Measurements from ENCODE around the gene ZNF274. TPM values are rescaled to one million over a fixed set of nuclear protein-coding genes. Genes with fewer than 3 reads are reported as not detected.
"Not testable (repeated sequence)": the region's sequence is repeated elsewhere in the genome, so short reads cannot be mapped to it uniquely, and the experiment has no call there.

The ZNF274 gene
- total RNA-seq = 32.8 TPM
- polyA plus RNA-seq = 10 to 100 TPM; 31.8 to 45.1 (median 38.2) TPM

DNA sequence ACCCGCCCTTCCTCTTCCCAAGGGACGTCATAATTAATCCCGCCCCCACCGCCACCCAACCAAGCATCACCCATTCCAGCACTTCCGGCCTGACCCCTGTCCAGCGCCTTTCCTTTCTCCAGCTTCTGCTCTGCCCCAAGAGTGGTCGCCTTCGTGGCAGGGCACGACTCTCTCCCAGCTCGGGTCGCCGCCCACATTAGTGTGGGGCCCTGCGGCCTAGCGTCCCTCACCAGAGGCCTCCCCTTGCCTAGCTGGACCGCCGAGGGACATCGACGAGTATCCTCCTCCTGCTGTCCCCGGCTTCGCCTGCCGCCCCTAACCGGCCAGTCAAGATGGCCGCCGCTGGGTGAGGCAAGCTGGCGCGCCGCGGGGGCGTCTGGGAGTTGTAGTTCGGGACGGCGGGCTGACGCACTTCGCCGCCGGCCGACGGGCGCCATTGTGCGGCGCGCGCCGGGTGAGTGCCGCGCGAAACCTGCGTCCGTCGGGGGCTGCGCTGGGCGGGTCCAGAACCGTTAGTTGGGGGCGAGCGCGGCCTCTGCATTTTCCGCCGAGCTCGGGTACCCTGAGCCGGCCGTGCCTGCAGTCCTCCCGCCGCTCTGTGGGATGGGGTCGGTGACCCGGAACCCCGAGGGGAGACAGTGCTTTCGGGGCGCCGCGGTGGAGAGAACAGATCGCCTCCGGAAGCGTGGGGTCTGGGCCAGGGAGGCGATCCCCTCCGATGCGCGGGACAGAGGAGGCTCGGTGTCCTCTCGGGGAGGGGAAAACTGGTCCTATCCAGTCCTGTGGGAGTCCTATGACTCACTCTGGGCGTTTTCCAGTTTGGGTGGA lies at the start of gene ZNF274:
Gene ZNF274 (plus strand): TSS at position 73 of the 828 bp plus-strand sequence. CDS start 905 bp downstream, outside the sequence.
- Mint-ChIP-seq H3K4me3 (peak within 1 kb of the TSS; percentile 87 to 96 (median 92)), H3K36me3 (peaks cover 32% of the 10 kb centered on the region), H3K9me3 (peaks cover 0 to 71% (median 14%) of the 10 kb centered on the region in 7 donors), H3K4me1 (peaks cover 0 to 29% (median 2%) of the 10 kb centered on the region in 4 donors), H3K27me3 (no peaks in the 10 kb centered on the region), H3K27ac (peak within 1 kb of the TSS; percentile 99 to 100 (median 99))
- Histone ChIP-seq H3K4me3 (ENCODE audit: low read depth, low read length) (peak within 1 kb of the TSS; percentile 89), H3K4me1 (ENCODE audit: control insufficient read depth, insufficient read depth, low read length, poor library complexity, severe bottlenecking) (peaks cover 10% of the 10 kb centered on the region), H3K27ac (ENCODE audit: insufficient read depth, low read length, poor library complexity, severe bottlenecking) (peak within 1 kb of the TSS; percentile 100), H3K9me3 (ENCODE audit: control insufficient read depth in 2 of 2, low read length in 2 of 2) (peaks cover 42 to 88% of the 10 kb centered on the region in 2 experiments), H3K36me3 (ENCODE audit: control insufficient read depth, insufficient read depth, low read length) (peaks cover 34% of the 10 kb centered on the region), H3K27me3 (ENCODE audit: control insufficient read depth, insufficient read depth, low read length) (no peaks in the 10 kb centered on the region)
- DNase-seq = peak; percentile 87 to 95 (median 93)
- ATAC-seq (ENCODE audit: low read depth in 2 of 2) = peak; percentile 91 to 93

DNA sequence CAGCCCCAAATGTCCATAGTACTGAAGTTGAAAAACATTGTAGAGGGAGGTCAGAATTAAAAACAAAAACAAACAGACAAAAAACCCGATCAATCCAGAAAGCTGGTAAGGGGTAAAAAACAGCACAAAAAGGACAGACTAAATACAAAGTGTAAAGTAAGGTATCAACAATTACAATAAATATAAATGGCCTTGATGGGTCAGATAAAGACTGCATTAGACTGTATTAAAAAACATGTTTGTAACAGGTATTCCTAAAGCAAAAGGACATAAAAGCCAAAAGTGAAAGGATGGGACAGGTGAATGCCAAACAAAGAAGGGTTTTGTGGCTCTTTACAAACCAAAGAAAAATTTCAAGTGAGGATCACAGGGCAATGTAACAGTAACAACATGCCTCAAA lies 48.6 kb upstream of the ZNF274 start:
- Mint-ChIP-seq H3K27ac (no peak overlapping the region), H3K36me3 (peaks cover 69% of the 10 kb centered on the region), H3K4me3 (no peak overlapping the region), H3K27me3 (no peaks in the 10 kb centered on the region), H3K9me3 (peaks cover 0 to 84% (median 41%) of the 10 kb centered on the region in 7 donors), H3K4me1 (no peaks in the 10 kb centered on the region)
- DNase-seq = no peak
- Histone ChIP-seq H3K27ac (ENCODE audit: insufficient read depth, low read length, poor library complexity, severe bottlenecking) (no peak overlapping the region), H3K36me3 (ENCODE audit: control insufficient read depth, insufficient read depth, low read length) (peaks cover 78% of the 10 kb centered on the region), H3K4me1 (ENCODE audit: control insufficient read depth, insufficient read depth, low read length, poor library complexity, severe bottlenecking) (no peaks in the 10 kb centered on the region), H3K4me3 (ENCODE audit: low read depth, low read length) (no peak overlapping the region), H3K9me3 (ENCODE audit: control insufficient read depth in 2 of 2, low read length in 2 of 2) (peaks cover 73 to 98% of the 10 kb centered on the region in 2 experiments), H3K27me3 (ENCODE audit: control insufficient read depth, insufficient read depth, low read length) (no peaks in the 10 kb centered on the region)
- no peak for ATAC-seq (ENCODE audit: low read depth in 2 of 2)

DNA sequence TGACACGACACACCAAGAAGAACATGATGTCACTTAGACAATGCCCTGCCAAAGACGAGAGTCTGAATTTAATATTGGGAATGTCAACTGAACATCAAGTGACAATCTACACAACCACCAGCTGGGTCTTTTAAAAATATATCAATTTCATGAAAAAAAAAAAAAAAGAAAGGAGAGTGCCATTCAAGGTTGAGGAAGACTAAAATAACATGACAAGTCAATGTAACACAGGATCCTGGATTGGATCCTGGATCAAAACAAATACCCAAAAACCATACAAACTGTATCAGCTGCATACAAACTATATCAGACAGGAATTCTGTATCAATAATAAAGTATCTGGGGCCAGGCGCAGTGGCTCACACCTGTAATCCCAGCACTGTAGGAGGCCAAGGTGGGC lies 37.0 kb upstream of the ZNF274 start:
- no peak overlapping the region for H3K27ac ChIP-seq (ENCODE audit: insufficient read depth, low read length, poor library complexity, severe bottlenecking)
- H3K9me3 ChIP-seq (ENCODE audit: control insufficient read depth in 2 of 2, low read length in 2 of 2) = peaks cover 30 to 54% of the 10 kb centered on the region in 2 experiments
- no peak overlapping the region for H3K4me3 ChIP-seq (ENCODE audit: low read depth, low read length)
- DNase-seq (no peak), ATAC-seq (ENCODE audit: low read depth in 2 of 2) (no peak)
- H3K27me3 ChIP-seq (ENCODE audit: control insufficient read depth, insufficient read depth, low read length) = no peaks in the 10 kb centered on the region
- Mint-ChIP-seq H3K4me1 (peaks cover 4 to 18% (median 12%) of the 10 kb centered on the region in 4 donors), H3K36me3 (peaks cover 16% of the 10 kb centered on the region), H3K27me3 (no peaks in the 10 kb centered on the region), H3K27ac (no peak overlapping the region), H3K4me3 (peak overlapping the region in 2 of 4 donors; percentile 27 to 39), H3K9me3 (peaks cover 3 to 44% (median 16%) of the 10 kb centered on the region in 7 donors)
- peaks cover 10% of the 10 kb centered on the region for H3K4me1 ChIP-seq (ENCODE audit: control insufficient read depth, insufficient read depth, low read length, poor library complexity, severe bottlenecking)
- peaks cover 21% of the 10 kb centered on the region for H3K36me3 ChIP-seq (ENCODE audit: control insufficient read depth, insufficient read depth, low read length)

DNA sequence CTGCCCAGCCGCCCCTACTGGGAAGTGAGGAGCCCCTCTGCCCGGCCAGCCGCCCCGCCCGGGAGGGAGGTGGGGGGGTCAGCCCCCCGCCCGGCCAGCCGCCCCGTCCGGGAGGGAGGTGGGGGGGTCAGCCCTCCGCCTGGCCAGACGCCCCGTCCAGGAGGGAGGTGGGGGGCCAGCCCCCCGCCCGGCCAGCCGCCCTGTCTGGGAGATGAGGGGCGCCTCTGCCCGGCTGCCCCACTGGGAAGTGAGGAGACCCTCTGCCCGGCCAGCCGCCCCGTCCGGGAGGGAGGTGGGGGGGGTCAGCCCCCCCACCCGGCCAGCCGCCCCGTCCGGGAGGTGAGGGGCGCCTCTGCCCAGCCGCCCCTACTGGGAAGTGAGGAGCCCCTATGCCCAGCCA lies 35.4 kb upstream of the ZNF274 start:
- ATAC-seq (ENCODE audit: low read depth in 2 of 2); H3K27me3 ChIP-seq (ENCODE audit: control insufficient read depth, insufficient read depth, low read length); H3K27ac Mint-ChIP-seq; H3K4me3 Mint-ChIP-seq; H3K36me3 Mint-ChIP-seq; DNase-seq; H3K4me1 ChIP-seq (ENCODE audit: control insufficient read depth, insufficient read depth, low read length, poor library complexity, severe bottlenecking); H3K27ac ChIP-seq (ENCODE audit: insufficient read depth, low read length, poor library complexity, severe bottlenecking); H3K4me3 ChIP-seq (ENCODE audit: low read depth, low read length); H3K27me3 Mint-ChIP-seq: not testable (repeated sequence)
- peaks cover 0 to 39% (median 13%) of the 10 kb centered on the region in 7 donors for H3K9me3 Mint-ChIP-seq
- Histone ChIP-seq H3K36me3 (ENCODE audit: control insufficient read depth, insufficient read depth, low read length) (peaks cover 10% of the 10 kb centered on the region), H3K9me3 (ENCODE audit: control insufficient read depth in 2 of 2, low read length in 2 of 2) (peaks cover 26 to 38% of the 10 kb centered on the region in 2 experiments)
- peaks cover 7 to 28% (median 14%) of the 10 kb centered on the region in 4 donors for H3K4me1 Mint-ChIP-seq

DNA sequence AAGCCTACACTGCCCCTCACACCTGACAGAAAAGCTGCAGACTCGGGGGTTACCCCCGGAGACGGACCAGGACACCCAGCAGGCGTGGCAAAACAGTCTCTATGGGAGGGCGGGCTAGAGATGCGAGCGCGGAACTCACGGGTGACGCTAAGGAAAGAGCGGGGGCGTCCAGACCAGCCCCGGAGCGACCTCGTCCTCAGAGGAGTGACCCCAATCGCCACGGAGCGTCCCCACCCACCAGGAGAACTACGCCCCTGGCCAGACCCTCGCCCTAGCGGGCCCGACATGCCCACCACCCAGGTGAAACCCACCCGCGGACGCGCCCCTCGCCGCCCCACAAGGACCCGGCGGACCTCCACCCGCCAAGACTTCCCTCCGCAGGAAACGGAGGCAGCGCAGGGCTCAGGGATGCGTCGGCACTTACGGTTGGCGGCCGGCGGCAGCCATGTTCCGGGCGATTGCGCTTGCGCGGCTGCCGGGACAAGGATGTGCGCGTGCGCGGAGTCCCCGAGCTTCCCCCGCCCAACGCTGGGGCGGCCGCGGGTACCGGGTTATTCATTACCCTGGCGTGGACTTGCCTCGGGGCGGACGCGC lies 32.4 kb upstream of the ZNF274 start, which contains the start of gene ZNF329:
Gene ZNF329 (minus strand): TSS at position 462 of the 594 bp plus-strand sequence. CDS start 21,286 bp downstream, outside the sequence.
- peaks cover 0 to 24% (median 8%) of the 10 kb centered on the region in 7 donors for H3K9me3 Mint-ChIP-seq
- peaks cover 24% of the 10 kb centered on the region for H3K4me1 ChIP-seq (ENCODE audit: control insufficient read depth, insufficient read depth, low read length, poor library complexity, severe bottlenecking)
- peaks cover 19 to 20% of the 10 kb centered on the region in 2 experiments for H3K9me3 ChIP-seq (ENCODE audit: control insufficient read depth in 2 of 2, low read length in 2 of 2)
- peak within 1 kb of the TSS; percentile 69 for H3K4me3 ChIP-seq (ENCODE audit: low read depth, low read length)
- H3K27me3 ChIP-seq (ENCODE audit: control insufficient read depth, insufficient read depth, low read length) = no peaks in the 10 kb centered on the region
- H3K4me3 Mint-ChIP-seq = peak within 1 kb of the TSS; percentile 88 to 93 (median 92)
- H3K27ac Mint-ChIP-seq = peak within 1 kb of the TSS; percentile 76 to 95 (median 92)
- no peaks in the 10 kb centered on the region for H3K36me3 ChIP-seq (ENCODE audit: control insufficient read depth, insufficient read depth, low read length)
- no peaks in the 10 kb centered on the region for H3K36me3 Mint-ChIP-seq
- H3K27ac ChIP-seq (ENCODE audit: insufficient read depth, low read length, poor library complexity, severe bottlenecking) = peak within 1 kb of the TSS; percentile 74
- ATAC-seq (ENCODE audit: low read depth in 2 of 2) = peak; percentile 49 to 50
- DNase-seq = peak; percentile 75 to 87 (median 87)
- peaks cover 7 to 43% (median 16%) of the 10 kb centered on the region in 4 donors for H3K4me1 Mint-ChIP-seq
- H3K27me3 Mint-ChIP-seq = no peaks in the 10 kb centered on the region

DNA sequence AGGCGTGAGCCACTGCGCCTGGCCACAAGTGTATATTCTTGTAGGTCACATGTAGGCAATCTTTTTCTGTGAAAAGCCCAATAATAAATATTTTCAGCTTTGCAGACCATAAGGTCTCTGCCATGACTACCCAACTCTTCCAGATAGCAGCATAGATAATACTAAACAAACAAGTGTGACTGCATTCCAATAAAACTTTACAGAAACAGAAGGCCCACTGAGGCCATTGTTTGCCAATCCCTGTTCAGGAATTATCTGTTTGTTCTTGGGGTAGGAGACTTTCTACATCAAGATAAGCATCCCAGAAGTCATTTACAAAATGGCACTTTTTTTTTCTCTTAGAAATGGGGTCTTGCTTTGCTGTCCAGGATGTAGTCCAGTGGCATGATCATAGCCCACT lies 29.5 kb upstream of the ZNF274 start:
- H3K4me1 ChIP-seq (ENCODE audit: control insufficient read depth, insufficient read depth, low read length, poor library complexity, severe bottlenecking) = peaks cover 24% of the 10 kb centered on the region
- no peaks in the 10 kb centered on the region for H3K36me3 ChIP-seq (ENCODE audit: control insufficient read depth, insufficient read depth, low read length)
- Mint-ChIP-seq H3K4me3 (peak overlapping the region; percentile 77 to 90 (median 87)), H3K36me3 (no peaks in the 10 kb centered on the region), H3K9me3 (peaks cover 0 to 21% (median 4%) of the 10 kb centered on the region in 7 donors), H3K27me3 (no peaks in the 10 kb centered on the region), H3K4me1 (peaks cover 7 to 43% (median 16%) of the 10 kb centered on the region in 4 donors), H3K27ac (no peak overlapping the region)
- no peak for DNase-seq
- H3K27ac ChIP-seq (ENCODE audit: insufficient read depth, low read length, poor library complexity, severe bottlenecking) = no peak overlapping the region
- H3K9me3 ChIP-seq (ENCODE audit: control insufficient read depth in 2 of 2, low read length in 2 of 2) = peaks cover 10 to 17% of the 10 kb centered on the region in 2 experiments
- ATAC-seq (ENCODE audit: low read depth in 2 of 2) = no peak
- H3K4me3 ChIP-seq (ENCODE audit: low read depth, low read length) = no peak overlapping the region
- H3K27me3 ChIP-seq (ENCODE audit: control insufficient read depth, insufficient read depth, low read length) = no peaks in the 10 kb centered on the region

DNA sequence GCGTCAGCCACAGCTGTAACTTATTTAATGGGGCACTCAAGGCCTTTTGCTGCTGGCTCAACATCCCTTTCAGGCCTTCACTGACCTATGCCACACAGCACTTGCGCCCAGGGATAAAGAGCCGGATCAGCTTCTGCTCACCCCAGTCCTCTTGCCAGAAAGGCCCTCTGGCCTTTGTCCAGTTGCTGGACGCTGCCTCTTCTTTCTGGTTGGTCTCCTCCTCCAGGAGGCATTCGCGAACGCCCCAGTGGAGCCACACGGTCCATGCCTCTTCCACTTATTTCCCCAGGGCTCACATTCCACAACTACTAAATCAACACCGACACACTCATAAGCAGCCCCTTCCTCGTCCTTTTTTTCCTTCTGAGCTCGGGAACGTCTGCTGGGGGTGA lies 28.6 kb upstream of the ZNF274 start:
- Mint-ChIP-seq H3K4me3 (peak overlapping the region; percentile 87 to 90 (median 87)), H3K27me3 (no peaks in the 10 kb centered on the region), H3K27ac (peak overlapping the region in 2 of 3 donors; percentile 91 to 97), H3K4me1 (peaks cover 7 to 37% (median 15%) of the 10 kb centered on the region in 4 donors), H3K36me3 (no peaks in the 10 kb centered on the region), H3K9me3 (peaks cover 0 to 16% (median 3%) of the 10 kb centered on the region in 7 donors)
- Histone ChIP-seq H3K27me3 (ENCODE audit: control insufficient read depth, insufficient read depth, low read length) (no peaks in the 10 kb centered on the region), H3K27ac (ENCODE audit: insufficient read depth, low read length, poor library complexity, severe bottlenecking) (peak overlapping the region; percentile 71), H3K36me3 (ENCODE audit: control insufficient read depth, insufficient read depth, low read length) (no peaks in the 10 kb centered on the region), H3K4me3 (ENCODE audit: low read depth, low read length) (peak overlapping the region; percentile 62), H3K4me1 (ENCODE audit: control insufficient read depth, insufficient read depth, low read length, poor library complexity, severe bottlenecking) (peaks cover 24% of the 10 kb centered on the region), H3K9me3 (ENCODE audit: control insufficient read depth in 2 of 2, low read length in 2 of 2) (peaks cover 4 to 11% of the 10 kb centered on the region in 2 experiments)
- no peak for ATAC-seq (ENCODE audit: low read depth in 2 of 2)
- peak in 1 of 3 donors; percentile 11 for DNase-seq

Data from CD4-positive, CD25-positive, alpha-beta regulatory T cell (primary cell).